Endothelial cell of umbilical vein (primary cell): ENCODE results near the gene UNC5B. TPM values are rescaled to one million over a fixed set of nuclear protein-coding genes. Genes with fewer than 3 reads are reported as not detected.

Source experiments
- BruUV-seq: library from RNA; stranded (reverse); fragments of 400-500 nt; replicated peaks from 2 replicates; lab custom pipeline; 2021; lab: Mats Ljungman, UMichigan
- CTCF ChIA-PET: fragments of 300-600, 350-600 bp; sonication (Branson Sonifier 250); formaldehyde crosslinking; loops from one replicate; lab custom pipeline; 2021; ENCODE audit warnings: antibody characterized with exemption, inconsistent platforms; lab: Charles Lee
- POLR2A ChIA-PET: fragments of 300-600, 350-600 bp; sonication (Branson Sonifier 250); formaldehyde crosslinking; loops from one replicate; lab custom pipeline; 2021; ENCODE audit warnings: antibody characterized with exemption, inconsistent platforms; lab: Charles Lee
- DNase-seq: peaks from one replicate; pipeline ENCODE4 v3.0.0-alpha.2; 2011; ENCODE audit warnings: low read depth, low spot score
- FAIRE-seq: peaks from 2 replicates; lab custom pipeline; 2011; peaks lifted over from hg19 to GRCh38; lab: Jason Lieb, UNC
- H2AFZ ChIP-seq: 2 replicates; pipeline ENCODE4 v1.6.0; 2012; ENCODE audit warnings: low read depth, low read length, control low read depth, inconsistent platforms
- H3K27ac ChIP-seq: 2 replicates; pipeline ENCODE4 v1.5.1; 2011; ENCODE audit warnings: low read depth, mild to moderate bottlenecking, control low read depth, low read length, moderate library complexity; ENCODE audit not compliant: insufficient read depth
- H3K27me3 ChIP-seq, 2 experiments: 2 replicates each; pipeline versions ENCODE4 v1.6.0 to v1.6.1; 2011; ENCODE audit warnings: low read length in 2 of 2, mixed read lengths in 1 of 2; ENCODE audit not compliant: control insufficient read depth in 2 of 2, insufficient read depth in 2 of 2
- H3K36me3 ChIP-seq, 2 experiments: 2 replicates in 1 of 2; 3 replicates in 1 of 2; pipeline ENCODE4 v1.5.1; 2011; ENCODE audit warnings: low read length in 2 of 2, mild to moderate bottlenecking in 1 of 2, moderate library complexity in 1 of 2; ENCODE audit not compliant: control insufficient read depth in 2 of 2, insufficient read depth in 2 of 2; ENCODE audit errors: extremely low read depth in 1 of 2
- H3K4me1 ChIP-seq: 3 replicates; pipeline ENCODE4 v1.5.1; 2011; ENCODE audit warnings: mild to moderate bottlenecking, low read length; ENCODE audit not compliant: control insufficient read depth, insufficient read depth; ENCODE audit errors: extremely low read depth
- H3K4me2 ChIP-seq: 2 replicates; pipeline ENCODE4 v1.6.1; 2011; ENCODE audit warnings: low read length, control low read depth, mixed read lengths; ENCODE audit not compliant: insufficient read depth
- H3K4me3 ChIP-seq, 3 experiments: fragments of 200-600 bp in 1 of 3; sonication (generic), shearing (Covaris generic) in 1 of 3; replicated peaks in 1 of 3; 2 replicates each; pipeline ENCODE4 v1.5.1; 2011 to 2016; ENCODE audit warnings: control low read depth in 3 of 3, low read length in 3 of 3, mild to moderate bottlenecking in 2 of 3, inconsistent platforms in 1 of 3, low read depth in 1 of 3, moderate library complexity in 1 of 3; ENCODE audit not compliant: insufficient read depth in 1 of 3
- H3K79me2 ChIP-seq: 2 replicates; pipeline ENCODE4 v1.6.0; 2012; ENCODE audit warnings: low read length, inconsistent platforms; ENCODE audit not compliant: control insufficient read depth, insufficient read depth
- H3K9ac ChIP-seq: replicated peaks from 2 replicates; pipeline ENCODE3; 2011; ENCODE audit warnings: low read length, control low read depth; ENCODE audit not compliant: insufficient read depth; ENCODE audit errors: extremely low read depth
- H3K9me1 ChIP-seq: replicated peaks from 3 replicates; pipeline ENCODE4 v1.6.0; 2011; ENCODE audit warnings: mild to moderate bottlenecking, low read length; ENCODE audit not compliant: control insufficient read depth, insufficient read depth; ENCODE audit errors: extremely low read depth
- H3K9me3 ChIP-seq: replicated peaks from 2 replicates; pipeline ENCODE4 v1.5.1; 2012; ENCODE audit warnings: low read length, inconsistent platforms; ENCODE audit not compliant: control insufficient read depth, insufficient read depth
- H4K20me1 ChIP-seq: replicated peaks from 2 replicates; pipeline ENCODE3; 2011; ENCODE audit warnings: mild to moderate bottlenecking, low read length; ENCODE audit not compliant: control insufficient read depth, insufficient read depth; ENCODE audit errors: extremely low read depth
- CTCF ChIP-seq, 2 donors: IDR thresholded peaks; 1 replicate in 1 of 2; 2 replicates in 1 of 2; pipeline ENCODE4 v1.5.1; 2011; ENCODE audit warnings: low read length in 2 of 2, mild to moderate bottlenecking in 2 of 2, moderate library complexity in 2 of 2, control low read depth in 1 of 2, inconsistent platforms in 1 of 2, low read depth in 1 of 2; ENCODE audit not compliant: insufficient read depth in 1 of 2; ENCODE audit errors: extremely low read depth in 1 of 2
- EZH2 ChIP-seq: IDR thresholded peaks from 2 replicates; pipeline ENCODE4 v1.6.1; 2012; ENCODE audit warnings: borderline replicate concordance, low read depth, mild to moderate bottlenecking, moderate library complexity, low read length, inconsistent platforms; ENCODE audit not compliant: severe bottlenecking
- FOS ChIP-seq: IDR thresholded peaks from 2 replicates; pipeline ENCODE4 v1.6.1; 2011; ENCODE audit warnings: mild to moderate bottlenecking, low read length, moderate library complexity, borderline replicate concordance; ENCODE audit not compliant: insufficient read depth
- GATA2 ChIP-seq: IDR thresholded peaks from 2 replicates; pipeline ENCODE4 v1.7.0; 2011; ENCODE audit warnings: low read depth, mild to moderate bottlenecking, moderate library complexity, mixed read lengths, low read length; ENCODE audit not compliant: insufficient read length, insufficient read depth
- MAX ChIP-seq: IDR thresholded peaks from 2 replicates; pipeline ENCODE4 v1.6.1; 2011; ENCODE audit not compliant: insufficient read depth, insufficient read length
- MYC ChIP-seq: IDR thresholded peaks from one replicate; pipeline ENCODE4 v1.6.1; 2011; ENCODE audit warnings: mild to moderate bottlenecking, low read depth, low read length
- POLR2A ChIP-seq: IDR thresholded peaks from 2 replicates; pipeline ENCODE4 v1.6.1; 2012; ENCODE audit warnings: low read depth, mild to moderate bottlenecking, control low read depth, low read length
- dilution Hi-C: fragments of 300-500 bp; cut with MboI; formaldehyde crosslinking; loops from one replicate; pipeline ENCODE4 v1.15.0; 2019; ENCODE audit warnings: low sequenced_read_pairs; ENCODE audit not compliant: extremely low pct_ligation_motif_present
- intact Hi-C: fragments of 100-400 bp; cut with micrococcal nuclease; formaldehyde crosslinking; loops from one replicate; pipeline ENCODE4 v1.10.0; 2022
- polyA plus RNA-seq, 4 experiments: library from polyadenylated mRNA; depleted of rRNA in 3 of 4; stranded (reverse) in 3 of 4; unstranded in 1 of 4; fragments of >200 nt; gene quantifications; 2 replicates each; pipeline versions ENCODE4 v1.2.1 to v1.2.3, GENCODE V29; 2011 to 2012; ENCODE audit warnings: missing spikeins in 1 of 4
- total RNA-seq: library from RNA; stranded (reverse); gene quantifications from 2 replicates; pipeline ENCODE4 v1.2.3, GENCODE V29; 2021

The UNC5B gene
- total and polyA plus RNA-seq, 2 donors (not counting 3 experiments of a cell fraction or from before 2014, with no cell fraction given) = 0.39 to 2.5 TPM

- intact Hi-C loops (no loop called here), dilution Hi-C loops (no loop called here)
- H3K36me3 ChIP-seq = no peaks in the 10 kb centered on the region
- no peak for DNase-seq
- no peak overlapping the region for H3K9ac ChIP-seq
- FAIRE-seq = no peak
- peaks cover 27% of the 10 kb centered on the region for H3K4me1 ChIP-seq
- H3K4me2 ChIP-seq = no peak overlapping the region
- CTCF ChIA-PET = interaction anchor here (1.0 to 2.7 kb wide), 5 partner anchors 10 to 37 kb away, joined by 3 to 9 read pairs (median 5); no protein-coding TSS in a partner anchor
- POLR2A ChIA-PET = interaction anchor here (0.7 kb wide), 1 partner anchor 11 kb away, joined by 3 read pairs; no protein-coding TSS in a partner anchor
- H2AFZ ChIP-seq = no peak overlapping the region
- no peaks in the 10 kb centered on the region for H3K9me1 ChIP-seq
- BruUV-seq = no TSS peak
- no peaks in the 10 kb centered on the region for H3K79me2 ChIP-seq
- no peak overlapping the region for H3K27ac ChIP-seq
- H3K9me3 ChIP-seq = no peaks in the 10 kb centered on the region
- TF ChIP-seq EZH2 = no peak
- TF ChIP-seq MAX = no peak
- TF ChIP-seq GATA2 = no peak
- no peak for TF ChIP-seq POLR2A
- H4K20me1 ChIP-seq = no peaks in the 10 kb centered on the region
- H3K4me3 ChIP-seq = no peak overlapping the region
- H3K27me3 ChIP-seq = peaks cover 0 to 2% of the 10 kb centered on the region in 2 experiments
These were observed 30.2 kb downstream of the UNC5B start for GRCh38 chr10:71242622-71243009.

GRCh38 chr10:71243756-71244395 is 31.5 kb downstream of the UNC5B start:
- FAIRE-seq (no peak), DNase-seq (no peak)
- TF ChIP-seq POLR2A (no peak), GATA2 (no peak), CTCF (IDR thresholded peaks at IDR 0.05; ENCODE audit: extremely low read depth in 1 of 2, insufficient read depth in 1 of 2, low read depth in 1 of 2, low read length in 2 of 2) (no peak), EZH2 (no peak), MAX (no peak), FOS (no peak), MYC (no peak)
- H3K27ac ChIP-seq = no peak overlapping the region
- H3K4me1 ChIP-seq = peaks cover 27% of the 10 kb centered on the region
- POLR2A ChIA-PET = no interaction called here
- peaks cover 0 to 7% of the 10 kb centered on the region in 2 experiments for H3K27me3 ChIP-seq
- no peak overlapping the region for H3K4me2 ChIP-seq
- no peaks in the 10 kb centered on the region for H3K9me3 ChIP-seq
- H4K20me1 ChIP-seq = no peaks in the 10 kb centered on the region
- no peaks in the 10 kb centered on the region for H3K79me2 ChIP-seq
- no peaks in the 10 kb centered on the region for H3K36me3 ChIP-seq
- dilution Hi-C loops (no loop called here), intact Hi-C loops (loop anchor here (2.0 kb wide), 2 partner anchors 27 to 31 kb away; partner anchors contain the start of gene UNC5B)
- H3K4me3 ChIP-seq = no peak overlapping the region
- H3K9ac ChIP-seq = no peak overlapping the region
- BruUV-seq = no TSS peak
- no peaks in the 10 kb centered on the region for H3K9me1 ChIP-seq
- CTCF ChIA-PET = interaction anchor here (0.9 to 3.0 kb wide), 8 partner anchors 8 to 341 kb away, joined by 3 to 21 read pairs (median 7); no protein-coding TSS in a partner anchor
- no peak overlapping the region for H2AFZ ChIP-seq
